NCI-H510A (cell line): Measurements from ENCODE around the gene OR2V2.
"Not testable (repeated sequence)": the region's sequence is repeated elsewhere in the genome, so short reads cannot be mapped to it uniquely, and the experiment has no call there.

Experiments used
- DNase-seq: peaks from one replicate; lab custom pipeline; 2025; lab: John Stamatoyannopoulos, UW

OR2V2 gene

DNA sequence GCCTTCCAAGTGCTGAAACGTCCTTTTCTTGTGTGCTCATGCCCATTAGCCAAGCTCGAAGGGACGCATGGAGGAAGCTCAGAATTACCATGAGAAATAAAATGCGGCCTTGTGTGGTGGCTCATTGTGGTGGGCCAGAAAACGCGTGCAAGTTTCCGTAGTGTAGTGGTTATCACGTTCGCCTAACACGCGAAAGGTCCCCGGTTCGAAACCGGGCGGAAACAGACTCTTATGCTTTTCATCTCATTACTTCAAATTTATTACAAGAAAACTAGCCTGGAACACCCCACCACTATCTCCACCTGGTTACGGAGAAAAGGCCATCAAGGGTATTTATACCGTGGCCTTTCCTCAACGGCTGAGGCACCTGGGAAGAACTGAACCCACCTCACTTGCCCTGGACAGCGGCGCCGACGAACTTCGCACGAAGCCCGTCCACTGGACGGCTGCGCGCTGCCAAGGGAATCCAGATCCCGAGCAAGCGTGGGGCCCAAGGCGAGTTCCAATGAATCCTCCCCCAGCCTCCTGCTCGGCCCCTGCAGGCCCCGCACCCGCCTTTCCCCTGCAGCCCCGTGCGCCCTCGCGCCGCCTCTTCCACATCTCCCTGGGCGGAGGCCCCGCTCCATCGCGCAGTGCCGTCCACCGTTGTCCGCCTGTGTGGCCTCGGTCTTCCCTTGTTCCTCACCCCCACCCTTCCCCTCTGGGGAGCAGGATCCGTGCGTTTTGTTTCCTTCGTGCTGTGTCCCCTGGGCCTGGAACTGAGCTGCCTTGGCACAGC lies 22.3 kb downstream of the OR2V2 start:
- not testable (repeated sequence) for DNase-seq

- no peak for DNase-seq
Observed at GRCh38 chr5:181170237-181170825, 22.9 kb downstream of the OR2V2 start.

DNA sequence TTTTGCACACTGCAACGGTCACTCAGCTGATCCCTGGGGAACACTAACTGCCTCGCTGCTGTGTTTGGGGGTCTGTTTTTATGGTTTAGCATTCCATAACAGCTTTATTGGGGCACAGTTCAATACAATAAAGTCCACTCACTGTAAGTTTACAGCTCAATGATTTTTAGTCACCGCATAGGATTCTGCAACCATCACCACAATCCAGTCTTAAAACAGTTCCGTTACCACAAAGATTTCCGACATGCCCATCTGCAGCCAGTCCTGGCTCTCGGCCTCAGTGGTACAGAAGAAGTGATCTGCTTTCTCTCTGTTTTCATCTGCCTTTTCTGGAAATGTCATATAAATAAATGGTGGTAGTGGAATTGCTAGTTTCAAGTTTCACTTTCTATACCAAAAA lies 23.6 kb downstream of the OR2V2 start:
- DNase-seq: no peak

- no peak for DNase-seq
Observed at GRCh38 chr5:181171782-181172181, 24.4 kb downstream of the OR2V2 start.

- DNase-seq: no peak
Observed at GRCh38 chr5:181173027-181173419, 25.6 kb downstream of the OR2V2 start.

- no peak for DNase-seq
Observed at GRCh38 chr5:181173420-181174342, 26.3 kb downstream of the OR2V2 start.

DNA sequence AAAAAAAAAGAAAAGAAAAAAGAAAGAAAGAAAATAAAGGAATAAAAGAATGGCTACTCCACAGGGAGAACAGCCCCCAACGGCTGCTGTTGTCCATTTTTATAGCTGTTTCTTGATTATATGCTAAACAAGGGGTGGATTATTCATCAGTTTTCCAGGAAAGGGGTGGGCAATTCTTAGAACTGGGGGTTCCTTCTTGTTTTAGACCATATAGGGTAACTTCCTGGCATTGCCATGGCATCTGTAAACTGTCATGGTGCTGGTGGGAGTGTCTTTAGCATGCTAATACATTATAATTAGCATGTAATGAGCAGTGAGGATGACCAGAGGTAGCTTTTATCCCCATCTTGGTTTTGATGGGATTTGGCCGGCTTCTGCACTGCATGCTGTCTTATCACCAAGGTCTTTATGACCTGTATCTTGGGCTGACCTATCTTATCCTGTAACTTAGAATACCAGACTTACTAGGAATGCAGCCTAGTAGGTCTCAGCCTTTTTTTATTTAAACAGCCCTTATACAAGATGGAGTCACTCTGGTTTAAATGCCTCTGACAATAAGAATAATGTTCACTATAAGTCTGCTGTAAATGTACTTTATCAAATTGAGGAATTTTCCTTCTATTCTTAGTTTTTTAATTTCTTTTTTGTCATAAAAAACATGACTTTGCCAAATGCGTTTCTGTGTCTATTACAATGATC lies 29.0 kb downstream of the OR2V2 start:
- no peak for DNase-seq

- DNase-seq: not testable (repeated sequence)
Observed at GRCh38 chr5:181177559-181177958, 30.2 kb downstream of the OR2V2 start.

- no peak for DNase-seq
Observed at GRCh38 chr5:181181650-181182565, 34.5 kb downstream of the OR2V2 start.

- no peak for DNase-seq
Observed at GRCh38 chr5:181182651-181183050, 35.3 kb downstream of the OR2V2 start.

- no peak for DNase-seq
Observed at GRCh38 chr5:181184845-181185216, 37.4 kb downstream of the OR2V2 start.

DNA sequence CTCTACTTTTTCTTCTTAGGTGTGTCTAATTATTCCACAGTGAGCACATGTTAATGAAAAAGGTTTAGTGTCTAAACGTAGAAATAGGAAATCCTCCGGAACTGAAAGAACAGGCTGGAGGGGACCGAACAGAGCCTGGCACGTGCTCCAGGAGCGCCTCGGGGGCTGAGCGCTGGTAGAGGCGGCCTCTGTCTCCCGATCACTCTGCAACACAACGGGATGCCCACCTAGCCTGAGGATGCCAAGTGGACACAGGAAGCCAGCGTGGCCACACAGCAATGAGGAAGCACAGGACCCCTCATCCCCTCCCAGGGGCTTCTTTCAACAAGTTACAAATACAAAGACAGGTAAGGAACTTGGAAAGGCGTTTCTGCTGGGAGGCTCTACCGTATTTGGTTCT lies 38.2 kb downstream of the OR2V2 start:
- DNase-seq: no peak

GRCh38 chr5:181186022-181186421 lies 38.6 kb downstream of the OR2V2 start:
- DNase-seq: no peak

DNA sequence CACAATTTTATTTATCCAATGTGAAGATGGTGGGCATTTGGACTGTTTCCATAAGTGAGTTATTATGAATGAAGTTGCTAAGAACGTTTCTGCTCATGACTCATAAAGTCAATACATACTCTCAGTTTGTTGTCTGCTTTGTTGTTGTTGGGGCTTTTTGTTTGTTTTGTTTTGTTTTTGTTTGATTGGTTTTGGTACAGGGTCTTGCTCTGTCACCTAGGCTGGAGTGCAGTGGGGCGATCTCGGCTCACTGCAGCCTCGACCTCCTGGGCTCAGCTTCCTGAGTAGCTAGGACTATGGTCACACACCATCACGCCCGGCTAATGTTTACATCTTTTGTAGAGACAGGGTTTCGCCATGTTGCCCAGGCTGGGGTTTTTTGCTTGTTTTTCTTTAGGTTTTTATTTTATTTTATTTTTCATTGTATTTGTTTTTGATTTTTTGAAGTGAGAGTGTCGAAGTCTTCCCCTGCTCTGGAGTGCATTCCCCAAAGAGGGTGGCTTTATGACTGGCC lies 39.7 kb downstream of the OR2V2 start:
- no peak for DNase-seq

DNA sequence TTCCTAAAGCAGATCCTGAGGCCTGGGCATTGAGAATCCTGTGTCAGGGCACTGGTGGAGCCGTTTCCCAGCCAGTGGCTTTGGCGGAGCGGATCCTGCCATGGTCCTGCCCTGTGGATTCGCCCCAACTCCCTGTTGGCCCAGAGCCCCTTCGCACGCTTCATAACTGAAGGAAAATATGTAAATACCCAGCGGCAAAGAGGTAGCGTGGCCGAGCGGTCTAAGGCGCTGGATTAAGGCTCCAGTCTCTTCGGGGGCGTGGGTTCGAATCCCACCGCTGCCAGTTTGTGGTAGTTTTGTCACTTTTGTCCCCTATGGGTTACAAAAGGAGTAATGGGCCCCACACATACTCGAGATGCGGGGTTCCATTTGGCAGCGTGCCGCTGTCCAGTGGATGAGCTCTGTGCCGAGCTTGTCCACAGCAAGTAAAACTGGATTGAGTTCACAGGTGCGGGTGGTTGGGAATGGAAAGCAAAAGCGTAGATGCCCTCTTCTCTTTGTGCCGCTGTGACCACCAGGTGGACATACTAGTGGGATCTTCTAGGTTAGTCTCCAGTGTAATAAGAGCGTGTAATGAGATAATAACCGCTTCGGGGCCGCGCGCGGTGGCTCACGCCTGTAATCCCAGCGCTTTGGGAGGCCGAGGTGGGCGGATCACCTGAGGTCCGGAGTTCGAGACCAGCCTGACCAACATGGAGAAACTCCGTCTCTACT lies 40.3 kb downstream of the OR2V2 start:
- no peak for DNase-seq

- no peak for DNase-seq
Observed at GRCh38 chr5:181188700-181189362, 41.4 kb downstream of the OR2V2 start.

DNA sequence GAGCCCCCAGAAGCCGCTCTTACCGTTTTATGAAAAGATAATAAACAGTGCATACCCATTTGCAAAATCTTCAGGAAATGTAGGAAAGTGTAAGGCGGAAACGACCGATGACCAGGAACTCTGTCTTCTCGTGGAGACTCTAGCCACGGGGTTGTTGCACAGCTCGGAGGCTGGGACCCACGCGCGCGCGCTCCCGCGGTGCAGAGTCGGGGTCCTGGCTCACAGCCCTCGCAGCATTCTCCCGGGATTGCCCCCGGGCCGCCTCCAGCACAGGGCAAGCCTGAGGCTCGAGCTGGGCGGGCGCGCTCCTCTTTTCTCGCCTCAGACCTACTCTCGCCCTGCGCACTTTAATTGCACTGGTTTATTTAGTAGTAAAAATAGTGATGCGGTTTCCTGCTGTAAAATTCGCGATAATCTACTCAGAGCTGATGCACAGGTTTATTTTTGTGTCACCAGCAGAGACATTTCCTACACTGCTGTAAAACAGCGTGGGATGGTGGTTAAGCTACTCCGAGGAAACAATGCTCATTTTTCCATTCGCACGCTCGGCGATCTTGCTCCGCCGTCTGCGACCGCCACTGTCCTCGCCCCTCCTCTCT lies 42.1 kb downstream of the OR2V2 start:
- no peak for DNase-seq

- DNase-seq: no peak
Observed at GRCh38 chr5:181189962-181190710, 42.8 kb downstream of the OR2V2 start.
